ENCODE measurements around the gene MS4A15. TPM values are rescaled to one million over a fixed set of nuclear protein-coding genes. Genes with fewer than 3 reads are reported as not detected.

MS4A15 gene
- total and polyA plus RNA-seq, 10 of the 15 experiments (the other 5 are each of a cell fraction or from before 2014, with no cell fraction given), result 0.05 to 0.84 (median 0.45) TPM

DNA sequence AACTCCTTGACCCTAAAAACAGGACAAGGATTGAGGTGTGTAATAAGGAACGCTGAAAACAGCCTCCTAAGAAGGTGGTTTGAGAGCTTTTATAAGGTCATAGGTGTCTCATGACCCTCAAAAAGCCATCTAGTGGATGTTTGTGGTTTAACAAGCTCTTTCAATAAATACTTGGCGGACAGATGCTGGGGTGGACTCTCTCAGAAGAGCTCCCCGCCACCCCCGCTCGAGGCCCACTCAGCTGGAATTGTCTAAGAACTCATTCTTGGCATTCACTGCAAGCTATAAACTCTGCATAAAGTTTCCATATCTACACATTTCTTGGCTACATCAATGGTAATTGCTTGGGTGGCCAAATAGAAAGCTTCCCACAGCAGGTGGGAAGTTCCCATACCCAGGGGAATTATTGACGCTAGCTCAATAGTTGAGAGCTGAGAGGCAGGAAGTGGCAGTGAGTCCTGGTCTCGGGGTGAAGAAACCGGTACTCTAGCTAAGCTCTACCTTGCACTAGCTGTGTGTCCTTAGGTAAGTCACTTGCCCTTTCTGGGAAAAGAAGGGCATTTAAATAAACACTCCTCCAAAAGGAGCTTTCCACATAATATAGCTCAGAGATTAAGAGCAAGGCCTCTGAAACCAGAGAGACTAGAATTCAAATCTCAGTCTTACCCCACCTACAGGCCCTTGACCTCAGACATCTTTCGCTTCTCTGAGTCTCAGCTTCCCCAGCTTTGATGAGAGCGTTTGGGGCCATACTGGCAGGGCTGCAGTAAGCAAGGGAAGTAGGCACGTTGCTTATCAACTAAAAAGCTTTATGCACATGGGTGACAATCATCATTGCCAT, 6.4 kb downstream of the MS4A15 start (continued):
- TF ChIP-seq, protein P1, sequence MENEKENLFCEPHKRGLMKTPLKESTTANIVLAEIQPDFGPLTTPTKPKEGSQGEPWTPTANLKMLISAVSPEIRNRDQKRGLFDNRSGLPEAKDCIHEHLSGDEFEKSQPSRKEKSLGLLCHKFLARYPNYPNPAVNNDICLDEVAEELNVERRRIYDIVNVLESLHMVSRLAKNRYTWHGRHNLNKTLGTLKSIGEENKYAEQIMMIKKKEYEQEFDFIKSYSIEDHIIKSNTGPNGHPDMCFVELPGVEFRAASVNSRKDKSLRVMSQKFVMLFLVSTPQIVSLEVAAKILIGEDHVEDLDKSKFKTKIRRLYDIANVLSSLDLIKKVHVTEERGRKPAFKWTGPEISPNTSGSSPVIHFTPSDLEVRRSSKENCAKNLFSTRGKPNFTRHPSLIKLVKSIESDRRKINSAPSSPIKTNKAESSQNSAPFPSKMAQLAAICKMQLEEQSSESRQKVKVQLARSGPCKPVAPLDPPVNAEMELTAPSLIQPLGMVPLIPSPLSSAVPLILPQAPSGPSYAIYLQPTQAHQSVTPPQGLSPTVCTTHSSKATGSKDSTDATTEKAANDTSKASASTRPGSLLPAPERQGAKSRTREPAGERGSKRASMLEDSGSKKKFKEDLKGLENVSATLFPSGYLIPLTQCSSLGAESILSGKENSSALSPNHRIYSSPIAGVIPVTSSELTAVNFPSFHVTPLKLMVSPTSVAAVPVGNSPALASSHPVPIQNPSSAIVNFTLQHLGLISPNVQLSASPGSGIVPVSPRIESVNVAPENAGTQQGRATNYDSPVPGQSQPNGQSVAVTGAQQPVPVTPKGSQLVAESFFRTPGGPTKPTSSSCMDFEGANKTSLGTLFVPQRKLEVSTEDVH (IDR thresholded peaks at IDR 0.05; ENCODE audit: low read depth, partially characterized antibody), result no peak
- TF ChIP-seq MEF2A (IDR thresholded peaks at IDR 0.05; ENCODE audit: insufficient read depth, low read depth, low read length) (no peak), SRF (IDR thresholded peaks at IDR 0.05; ENCODE audit: low read depth in 2 of 2, low read length in 2 of 2) (0 out of 4 replicates have a peak, but pooled peaks of 1 of the 2 experiments have one; percentile 3), NFIC (IDR thresholded peaks at IDR 0.05; ENCODE audit: low read depth, low read length) (peak; percentile 62; the same call in 1 of the 2 replicates), ATF7 (IDR thresholded peaks at IDR 0.05; ENCODE audit: low read depth) (peak; percentile 78), YBX1 (IDR thresholded peaks at IDR 0.05) (no peak), RFX5 (IDR thresholded peaks at IDR 0.05; ENCODE audit: low read depth, low read length) (no peak), ZNF217 (IDR thresholded peaks at IDR 0.05) (peak; percentile 96), CREM (IDR thresholded peaks at IDR 0.05; ENCODE audit: low read depth) (peak; percentile 41; the same call in 1 of the 2 replicates), TCF12 (IDR thresholded peaks at IDR 0.05; ENCODE audit: low read depth, low read length) (peak; percentile 81; the same call in 1 of the 2 replicates), POU2F2 (IDR thresholded peaks at IDR 0.05; ENCODE audit: borderline replicate concordance, low read depth, low read length) (no peak; the same call in 2 of the 3 replicates), ESRRA (IDR thresholded peaks at IDR 0.05; ENCODE audit: low read length) (no peak), RUNX3 (IDR thresholded peaks at IDR 0.05; ENCODE audit: low read length) (peak; percentile 89)
- TF ChIP-seq, protein P2, sequence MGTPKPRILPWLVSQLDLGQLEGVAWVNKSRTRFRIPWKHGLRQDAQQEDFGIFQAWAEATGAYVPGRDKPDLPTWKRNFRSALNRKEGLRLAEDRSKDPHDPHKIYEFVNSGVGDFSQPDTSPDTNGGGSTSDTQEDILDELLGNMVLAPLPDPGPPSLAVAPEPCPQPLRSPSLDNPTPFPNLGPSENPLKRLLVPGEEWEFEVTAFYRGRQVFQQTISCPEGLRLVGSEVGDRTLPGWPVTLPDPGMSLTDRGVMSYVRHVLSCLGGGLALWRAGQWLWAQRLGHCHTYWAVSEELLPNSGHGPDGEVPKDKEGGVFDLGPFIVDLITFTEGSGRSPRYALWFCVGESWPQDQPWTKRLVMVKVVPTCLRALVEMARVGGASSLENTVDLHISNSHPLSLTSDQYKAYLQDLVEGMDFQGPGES (IDR thresholded peaks at IDR 0.05), result 0 out of 2 replicates have a peak, but pooled peaks have one; percentile 40
- TF ChIP-seq, protein P3, sequence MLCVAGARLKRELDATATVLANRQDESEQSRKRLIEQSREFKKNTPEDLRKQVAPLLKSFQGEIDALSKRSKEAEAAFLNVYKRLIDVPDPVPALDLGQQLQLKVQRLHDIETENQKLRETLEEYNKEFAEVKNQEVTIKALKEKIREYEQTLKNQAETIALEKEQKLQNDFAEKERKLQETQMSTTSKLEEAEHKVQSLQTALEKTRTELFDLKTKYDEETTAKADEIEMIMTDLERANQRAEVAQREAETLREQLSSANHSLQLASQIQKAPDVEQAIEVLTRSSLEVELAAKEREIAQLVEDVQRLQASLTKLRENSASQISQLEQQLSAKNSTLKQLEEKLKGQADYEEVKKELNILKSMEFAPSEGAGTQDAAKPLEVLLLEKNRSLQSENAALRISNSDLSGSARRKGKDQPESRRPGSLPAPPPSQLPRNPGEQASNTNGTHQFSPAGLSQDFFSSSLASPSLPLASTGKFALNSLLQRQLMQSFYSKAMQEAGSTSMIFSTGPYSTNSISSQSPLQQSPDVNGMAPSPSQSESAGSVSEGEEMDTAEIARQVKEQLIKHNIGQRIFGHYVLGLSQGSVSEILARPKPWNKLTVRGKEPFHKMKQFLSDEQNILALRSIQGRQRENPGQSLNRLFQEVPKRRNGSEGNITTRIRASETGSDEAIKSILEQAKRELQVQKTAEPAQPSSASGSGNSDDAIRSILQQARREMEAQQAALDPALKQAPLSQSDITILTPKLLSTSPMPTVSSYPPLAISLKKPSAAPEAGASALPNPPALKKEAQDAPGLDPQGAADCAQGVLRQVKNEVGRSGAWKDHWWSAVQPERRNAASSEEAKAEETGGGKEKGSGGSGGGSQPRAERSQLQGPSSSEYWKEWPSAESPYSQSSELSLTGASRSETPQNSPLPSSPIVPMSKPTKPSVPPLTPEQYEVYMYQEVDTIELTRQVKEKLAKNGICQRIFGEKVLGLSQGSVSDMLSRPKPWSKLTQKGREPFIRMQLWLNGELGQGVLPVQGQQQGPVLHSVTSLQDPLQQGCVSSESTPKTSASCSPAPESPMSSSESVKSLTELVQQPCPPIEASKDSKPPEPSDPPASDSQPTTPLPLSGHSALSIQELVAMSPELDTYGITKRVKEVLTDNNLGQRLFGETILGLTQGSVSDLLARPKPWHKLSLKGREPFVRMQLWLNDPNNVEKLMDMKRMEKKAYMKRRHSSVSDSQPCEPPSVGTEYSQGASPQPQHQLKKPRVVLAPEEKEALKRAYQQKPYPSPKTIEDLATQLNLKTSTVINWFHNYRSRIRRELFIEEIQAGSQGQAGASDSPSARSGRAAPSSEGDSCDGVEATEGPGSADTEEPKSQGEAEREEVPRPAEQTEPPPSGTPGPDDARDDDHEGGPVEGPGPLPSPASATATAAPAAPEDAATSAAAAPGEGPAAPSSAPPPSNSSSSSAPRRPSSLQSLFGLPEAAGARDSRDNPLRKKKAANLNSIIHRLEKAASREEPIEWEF (IDR thresholded peaks at IDR 0.05; ENCODE audit: insufficient replicate concordance, low read depth, low read length), result peak; percentile 80
- TF ChIP-seq, protein P4, sequence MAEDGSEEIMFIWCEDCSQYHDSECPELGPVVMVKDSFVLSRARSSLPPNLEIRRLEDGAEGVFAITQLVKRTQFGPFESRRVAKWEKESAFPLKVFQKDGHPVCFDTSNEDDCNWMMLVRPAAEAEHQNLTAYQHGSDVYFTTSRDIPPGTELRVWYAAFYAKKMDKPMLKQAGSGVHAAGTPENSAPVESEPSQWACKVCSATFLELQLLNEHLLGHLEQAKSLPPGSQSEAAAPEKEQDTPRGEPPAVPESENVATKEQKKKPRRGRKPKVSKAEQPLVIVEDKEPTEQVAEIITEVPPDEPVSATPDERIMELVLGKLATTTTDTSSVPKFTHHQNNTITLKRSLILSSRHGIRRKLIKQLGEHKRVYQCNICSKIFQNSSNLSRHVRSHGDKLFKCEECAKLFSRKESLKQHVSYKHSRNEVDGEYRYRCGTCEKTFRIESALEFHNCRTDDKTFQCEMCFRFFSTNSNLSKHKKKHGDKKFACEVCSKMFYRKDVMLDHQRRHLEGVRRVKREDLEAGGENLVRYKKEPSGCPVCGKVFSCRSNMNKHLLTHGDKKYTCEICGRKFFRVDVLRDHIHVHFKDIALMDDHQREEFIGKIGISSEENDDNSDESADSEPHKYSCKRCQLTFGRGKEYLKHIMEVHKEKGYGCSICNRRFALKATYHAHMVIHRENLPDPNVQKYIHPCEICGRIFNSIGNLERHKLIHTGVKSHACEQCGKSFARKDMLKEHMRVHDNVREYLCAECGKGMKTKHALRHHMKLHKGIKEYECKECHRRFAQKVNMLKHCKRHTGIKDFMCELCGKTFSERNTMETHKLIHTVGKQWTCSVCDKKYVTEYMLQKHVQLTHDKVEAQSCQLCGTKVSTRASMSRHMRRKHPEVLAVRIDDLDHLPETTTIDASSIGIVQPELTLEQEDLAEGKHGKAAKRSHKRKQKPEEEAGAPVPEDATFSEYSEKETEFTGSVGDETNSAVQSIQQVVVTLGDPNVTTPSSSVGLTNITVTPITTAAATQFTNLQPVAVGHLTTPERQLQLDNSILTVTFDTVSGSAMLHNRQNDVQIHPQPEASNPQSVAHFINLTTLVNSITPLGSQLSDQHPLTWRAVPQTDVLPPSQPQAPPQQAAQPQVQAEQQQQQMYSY (CRISPR knock-in tag; IDR thresholded peaks at IDR 0.05), result 0 out of 2 replicates have a peak, but pooled peaks have one; percentile 44

All from GM12878 (cell line).